ENCODE results near the gene PCDHGA1.
"Not testable (repeated sequence)": the region's sequence is repeated elsewhere in the genome, so short reads cannot be mapped to it uniquely, and the experiment has no call there.

Gene PCDHGA1

GRCh38 chr5:141330299-141331080 is at the start of gene PCDHGA1:
Gene PCDHGA1 (plus strand): TSS chr5:141330514.
- peak; percentile 47 for DNase-seq

DNA sequence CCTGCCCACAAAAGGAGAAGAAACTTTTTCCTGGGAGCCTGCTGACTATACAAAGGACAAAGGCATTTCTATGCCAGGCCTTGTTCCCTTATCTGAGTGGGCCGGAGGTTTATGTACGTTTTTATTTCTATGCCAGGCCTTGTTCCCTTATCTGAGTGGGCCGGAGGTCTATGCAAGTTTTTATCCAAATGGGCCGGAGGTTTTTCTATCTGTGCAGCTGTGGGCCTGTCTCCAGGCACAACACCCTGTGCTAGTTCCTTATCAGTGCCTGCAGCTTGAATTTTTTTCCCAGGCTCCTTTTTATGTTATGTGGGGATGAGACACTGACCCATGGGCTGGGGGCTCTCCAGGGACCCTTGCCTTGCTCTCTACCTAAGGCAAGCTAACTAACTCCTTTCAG is 31.9 kb upstream of the PCDHGA1 start:
- DNase-seq = peak; percentile 93

GRCh38 chr5:141303756-141304155 is 26.6 kb upstream of the PCDHGA1 start, which contains the start of gene SLC25A2:
Gene SLC25A2 (minus strand): TSS chr5:141304049. CDS start chr5:141303865, 184 bp downstream.
- no peak for DNase-seq

GRCh38 chr5:141306630-141307029 is 23.7 kb upstream of the PCDHGA1 start:
- no peak for DNase-seq

DNA sequence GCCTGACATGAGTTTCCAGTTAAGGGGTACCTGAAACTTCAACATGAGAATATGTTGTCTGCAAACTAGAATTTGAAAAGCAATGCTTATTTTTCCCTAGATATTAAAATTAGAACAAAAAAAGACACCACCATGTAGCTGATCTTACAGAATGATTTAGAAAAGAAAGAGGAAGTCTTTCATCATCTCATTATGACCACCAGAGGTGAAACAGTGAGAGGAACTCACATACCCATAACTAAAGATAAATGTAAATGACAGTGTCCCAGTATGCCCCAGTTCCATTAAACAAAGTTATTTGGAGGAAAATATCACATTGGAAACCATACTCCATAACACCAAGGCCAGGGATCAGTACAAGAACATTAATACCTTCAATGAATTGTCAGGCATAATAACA is 16.6 kb upstream of the PCDHGA1 start:
- DNase-seq = peak; percentile 60

DNA sequence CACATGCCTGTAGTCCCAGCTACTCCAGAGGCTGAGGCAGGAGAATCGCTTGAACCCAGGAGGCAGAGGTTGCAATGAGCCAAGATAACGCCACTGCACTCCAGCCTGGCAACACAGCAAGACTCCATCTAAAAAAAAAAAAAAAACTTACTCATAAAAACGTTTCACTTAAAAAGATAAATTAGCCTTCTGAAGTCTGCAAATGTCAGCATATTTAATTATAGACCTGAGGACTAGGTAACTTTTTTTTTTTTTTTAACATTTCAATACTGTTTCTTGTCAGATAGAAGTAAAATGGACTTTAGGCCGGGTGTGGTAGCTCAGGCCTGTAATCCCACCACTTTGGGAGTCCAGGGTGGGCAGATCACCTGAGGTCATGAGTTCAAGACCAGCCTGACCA is 13.4 kb upstream of the PCDHGA1 start:
- DNase-seq = not testable (repeated sequence)

GRCh38 chr5:141319202-141319601 is 11.1 kb upstream of the PCDHGA1 start:
- DNase-seq = no peak

- no peak for DNase-seq
Measured at GRCh38 chr5:141319699-141320098, 10.6 kb upstream of the PCDHGA1 start.

DNA sequence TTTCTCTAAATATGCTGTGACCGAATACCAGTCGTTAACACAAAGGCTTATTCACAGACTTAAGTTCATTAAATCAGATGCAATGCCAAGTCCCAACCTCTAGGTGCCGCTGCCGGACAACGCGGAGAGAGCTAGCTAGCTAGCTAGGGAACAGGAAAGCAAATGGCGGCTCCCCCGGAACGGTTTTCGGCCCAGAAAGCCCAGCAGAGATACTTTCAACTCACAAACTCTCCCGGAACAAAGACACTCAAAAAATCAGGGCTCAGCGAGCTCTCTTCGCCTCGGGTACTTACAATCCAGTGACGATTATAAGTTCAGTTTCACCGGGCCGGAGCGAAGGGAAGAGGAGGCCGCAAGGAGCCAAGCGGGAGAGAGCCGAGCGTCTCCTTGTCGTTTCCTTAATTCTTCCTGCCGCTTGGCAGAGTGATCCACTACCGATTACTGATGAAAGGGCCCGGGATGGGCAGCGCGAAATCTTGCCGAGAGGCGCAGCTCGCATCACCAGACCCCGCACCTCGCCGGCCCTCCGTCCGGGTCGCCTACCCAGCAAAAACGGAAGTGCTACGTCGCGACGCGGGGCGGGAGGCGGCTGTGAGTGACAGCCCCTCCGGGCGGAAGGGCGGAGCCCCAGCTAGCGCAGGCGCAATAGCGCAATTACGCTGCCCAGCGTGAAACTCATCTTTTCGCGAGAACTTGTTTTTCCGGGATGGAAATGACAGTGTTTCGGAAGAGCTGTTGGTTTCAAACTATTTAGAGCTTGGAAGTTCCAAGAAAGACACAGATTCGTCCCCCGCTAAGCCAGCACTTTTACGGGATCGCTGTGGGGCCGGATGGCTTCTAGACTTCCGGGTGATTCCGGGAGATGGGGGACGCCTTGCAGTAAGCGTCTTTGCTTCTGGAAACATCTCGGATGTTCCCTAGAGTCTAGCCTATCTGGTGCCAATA is 9.8 kb upstream of the PCDHGA1 start, which contains the start of gene TAF7:
Gene TAF7 (minus strand): TSS at position 560 of the 945 bp plus-strand sequence. CDS start 740 bp downstream, outside the sequence.
- DNase-seq = peak; percentile 96

DNA sequence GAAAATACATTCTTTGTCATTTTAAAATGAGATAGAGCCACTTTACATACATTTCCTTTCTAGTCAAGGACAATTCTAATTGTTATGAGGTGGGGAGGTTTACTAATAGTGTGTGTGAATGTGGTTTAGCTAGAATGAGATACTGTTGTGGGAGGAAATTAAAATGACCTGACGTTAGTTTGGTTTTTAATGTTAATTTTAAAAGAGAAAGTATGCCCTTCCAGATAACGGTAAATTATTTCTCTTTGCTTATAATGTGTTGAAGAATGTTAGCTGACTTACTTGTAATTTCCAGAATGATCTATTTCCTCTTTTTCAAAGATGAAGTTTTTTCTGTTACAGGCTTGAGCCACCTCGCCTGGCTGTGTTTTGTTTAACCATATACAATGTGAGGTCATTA is 8.1 kb upstream of the PCDHGA1 start:
- no peak for DNase-seq

DNA sequence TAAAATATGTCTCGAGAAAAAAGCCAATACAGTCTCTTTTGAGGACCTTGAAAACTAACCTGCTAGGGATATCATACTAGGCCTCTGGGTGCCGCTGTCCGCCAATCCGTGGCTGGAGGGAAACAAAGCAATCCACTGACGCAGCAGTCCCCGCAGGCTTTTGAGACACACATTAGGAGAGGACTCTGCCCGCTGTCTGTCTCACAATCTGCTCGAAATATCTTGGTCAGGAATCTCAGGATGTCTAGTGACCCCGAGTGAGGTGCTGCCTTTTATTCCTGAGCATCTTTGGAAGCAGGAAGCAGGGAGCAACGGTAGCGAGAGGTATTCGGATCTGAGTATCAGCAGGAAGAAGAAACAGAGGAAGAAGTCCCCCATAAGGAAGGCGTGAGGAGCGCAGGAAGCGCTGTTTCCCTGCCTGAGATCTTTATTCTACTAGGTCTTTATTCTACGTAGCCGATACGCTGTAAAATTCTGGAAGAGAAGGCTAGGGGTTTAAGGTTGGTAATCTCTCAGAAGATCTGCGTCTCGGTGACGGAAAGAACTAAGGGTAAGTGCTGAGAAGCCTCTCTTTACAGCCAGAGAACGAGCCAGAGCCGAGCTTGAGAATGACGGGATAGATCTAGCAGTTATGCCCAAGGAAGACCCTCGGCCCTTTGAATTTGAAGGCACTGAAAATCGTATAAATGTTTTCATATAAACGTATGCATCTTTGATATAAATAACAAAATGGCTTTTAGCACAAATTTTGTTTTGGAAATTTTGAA is 4.0 kb upstream of the PCDHGA1 start:
- DNase-seq = peak; percentile 81

DNA sequence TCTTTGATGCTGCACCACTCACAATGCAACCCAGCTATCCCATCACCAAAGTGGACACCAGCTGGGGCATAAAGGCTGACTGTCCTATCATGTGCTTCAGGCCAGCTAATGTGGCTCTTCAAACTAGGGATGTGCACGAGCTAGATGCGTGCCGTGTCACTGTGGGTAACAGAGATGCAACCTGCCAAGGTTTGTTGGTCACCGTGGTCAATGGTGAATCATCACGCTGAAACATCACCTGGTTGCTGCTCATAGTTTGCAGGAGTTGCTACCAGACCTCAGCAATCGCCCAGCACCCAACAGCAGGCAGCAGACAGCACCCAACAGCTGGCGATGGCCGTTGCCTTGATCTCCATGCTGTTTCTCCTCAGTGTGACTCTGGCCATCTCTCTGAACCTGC is 2.1 kb upstream of the PCDHGA1 start:
- no peak for DNase-seq

DNA sequence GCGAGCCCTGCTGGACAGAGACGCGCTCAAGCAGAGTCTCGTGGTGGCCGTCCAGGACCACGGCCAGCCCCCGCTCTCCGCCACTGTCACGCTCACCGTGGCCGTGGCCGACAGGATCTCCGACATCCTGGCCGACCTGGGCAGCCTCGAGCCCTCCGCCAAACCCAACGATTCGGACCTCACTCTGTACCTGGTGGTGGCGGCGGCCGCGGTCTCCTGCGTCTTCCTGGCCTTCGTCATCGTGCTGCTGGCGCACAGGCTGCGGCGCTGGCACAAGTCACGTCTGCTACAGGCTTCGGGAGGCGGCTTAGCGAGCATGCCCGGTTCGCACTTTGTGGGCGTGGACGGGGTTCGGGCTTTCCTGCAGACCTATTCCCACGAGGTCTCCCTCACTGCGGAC is 2.3 kb downstream of the PCDHGA1 start:
- DNase-seq = not testable (repeated sequence)

GRCh38 chr5:141338538-141339306 is 8.4 kb downstream of the PCDHGA1 start, which contains the start of gene PCDHGA2:
Gene PCDHGA2 (plus strand): TSS chr5:141338760.
- peak; percentile 24 for DNase-seq

- DNase-seq = not testable (repeated sequence)
Measured at GRCh38 chr5:141340781-141341354, 10.6 kb downstream of the PCDHGA1 start.

DNA sequence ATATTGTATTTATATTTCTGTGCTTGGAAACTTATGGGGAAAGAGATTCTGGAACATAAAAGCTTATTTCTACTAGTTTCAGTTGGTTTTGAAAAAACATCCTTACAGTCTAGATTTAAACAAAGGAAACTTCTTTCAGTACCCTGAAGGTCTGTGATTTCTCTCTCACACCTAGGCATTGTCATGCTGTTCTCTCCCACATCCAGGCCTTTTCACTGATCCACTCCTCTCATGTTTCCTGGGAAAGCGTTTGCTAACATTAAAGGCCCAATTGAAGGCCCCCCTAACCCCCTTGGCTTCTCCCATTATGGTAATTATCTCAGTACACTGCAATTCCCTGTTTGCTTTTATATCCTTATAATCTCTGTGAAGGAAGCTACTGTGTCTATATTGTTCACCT is 12.5 kb downstream of the PCDHGA1 start:
- no peak for DNase-seq

GRCh38 chr5:141343242-141343952 is 13.1 kb downstream of the PCDHGA1 start, which contains the start of gene PCDHGA3:
Gene PCDHGA3 (plus strand): TSS chr5:141343829. CDS start chr5:141344034, 205 bp downstream.
- DNase-seq = peak; percentile 43

- DNase-seq = no peak
Measured at GRCh38 chr5:141343953-141344463, 13.7 kb downstream of the PCDHGA1 start.

GRCh38 chr5:141345327-141345726 is 15.0 kb downstream of the PCDHGA1 start:
- no peak for DNase-seq

- DNase-seq = not testable (repeated sequence)
Measured at GRCh38 chr5:141346017-141346416, 15.7 kb downstream of the PCDHGA1 start.
